ACC112 (cell line): ENCODE data around the gene TRIM31.

ENCODE experiments used
- H2AFZ ChIP-seq: fragments of 200-600 bp; sonication (generic); one replicate; pipeline ENCODE4 v1.6.0; 2017; ENCODE audit warnings: antibody characterized with exemption, low read length; ENCODE audit not compliant: unreplicated experiment
- H3K27ac ChIP-seq: fragments of 200-600 bp; sonication (generic); 2 replicates; pipeline ENCODE4 v1.5.1; 2014; ENCODE audit warnings: low read depth, mild to moderate bottlenecking, antibody characterized with exemption, low read length, moderate library complexity
- H3K27me3 ChIP-seq: fragments of 200-600 bp; sonication (generic); 2 replicates; pipeline ENCODE4 v1.6.1; 2014; ENCODE audit warnings: mild to moderate bottlenecking, antibody characterized with exemption, low read length, moderate library complexity, mixed read lengths; ENCODE audit not compliant: insufficient read depth
- H3K36me3 ChIP-seq: fragments of 200-600 bp; sonication (generic); 2 replicates; pipeline ENCODE4 v1.6.1; 2016; ENCODE audit warnings: mild to moderate bottlenecking, antibody characterized with exemption, low read length, moderate library complexity, mixed read lengths; ENCODE audit not compliant: insufficient read depth
- H3K4me1 ChIP-seq: fragments of 200-600 bp; sonication (generic); one replicate; pipeline ENCODE4 v1.6.1; 2016; ENCODE audit warnings: low read length, mixed read lengths; ENCODE audit not compliant: insufficient read depth, unreplicated experiment, control insufficient read depth
- H3K4me3 ChIP-seq: fragments of 200-600 bp; sonication (generic); 2 replicates; pipeline ENCODE4 v1.5.1; 2014; ENCODE audit warnings: mild to moderate bottlenecking, low read depth, low read length
- H3K79me2 ChIP-seq: fragments of 200-600 bp; sonication (generic); one replicate; pipeline ENCODE4 v1.6.0; 2016; ENCODE audit warnings: low read length; ENCODE audit not compliant: control insufficient read depth, unreplicated experiment, insufficient read depth

Gene TRIM31

GRCh38 chr6:30155520-30156261, 42.8 kb upstream of the TRIM31 start:
- Histone ChIP-seq H3K4me3 (peak overlapping the region; percentile 15; the same call in 1 of the 2 replicates), H3K27me3 (no peaks in the 10 kb centered on the region), H2AFZ (no peak overlapping the region), H3K36me3 (no peaks in the 10 kb centered on the region), H3K79me2 (no peaks in the 10 kb centered on the region), H3K4me1 (peaks cover 35% of the 10 kb centered on the region), H3K27ac (peak overlapping the region; percentile 81)

DNA sequence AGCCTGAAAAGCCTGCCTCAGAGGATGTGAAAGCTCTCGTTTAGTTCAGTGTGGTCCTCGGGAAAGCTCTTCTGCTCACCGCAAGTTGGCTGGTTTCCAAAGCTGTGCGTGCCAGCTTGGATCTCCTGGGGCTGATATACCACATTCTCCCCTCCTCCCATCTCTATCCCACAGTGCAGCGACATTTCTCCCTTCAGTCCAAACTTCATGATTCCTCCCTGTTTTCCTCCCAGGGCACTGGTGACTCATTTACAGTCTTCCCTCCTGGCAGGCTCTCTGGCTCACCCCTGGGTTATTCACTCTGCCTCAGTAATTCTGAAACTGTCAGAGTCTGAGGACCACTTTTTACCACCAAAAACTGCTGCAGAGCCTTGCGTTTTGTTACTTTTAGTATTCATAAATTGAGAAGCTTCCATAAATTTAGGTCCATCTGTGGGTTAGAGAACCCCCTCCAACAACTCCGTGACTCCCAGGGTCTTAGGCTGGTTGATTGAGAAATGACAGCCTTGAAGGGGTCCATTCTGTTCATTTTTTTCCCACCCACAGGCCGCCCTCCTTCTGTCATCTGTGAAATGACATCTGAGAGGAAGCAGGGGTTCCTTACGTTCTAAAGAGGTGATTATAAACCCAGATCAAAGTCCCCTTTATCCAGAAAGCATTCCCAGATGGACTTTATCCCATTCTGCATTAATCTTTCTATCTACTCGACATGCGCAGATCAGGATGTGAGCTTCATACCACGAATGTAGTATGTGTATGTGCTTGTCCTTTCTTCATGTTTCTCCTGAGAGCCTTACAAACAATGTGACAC, 42.0 kb upstream of the TRIM31 start:
- Histone ChIP-seq H3K27ac (peak overlapping the region; percentile 81), H3K4me1 (peaks cover 35% of the 10 kb centered on the region), H3K36me3 (no peaks in the 10 kb centered on the region), H3K27me3 (no peaks in the 10 kb centered on the region), H3K4me3 (peak overlapping the region; percentile 20), H3K79me2 (no peaks in the 10 kb centered on the region), H2AFZ (peak overlapping the region; percentile 1)

GRCh38 chr6:30154061-30154460, 41.2 kb upstream of the TRIM31 start:
- Histone ChIP-seq H3K4me3 (no peak overlapping the region), H3K36me3 (no peaks in the 10 kb centered on the region), H3K79me2 (no peaks in the 10 kb centered on the region), H2AFZ (no peak overlapping the region), H3K27ac (no peak overlapping the region), H3K4me1 (peaks cover 35% of the 10 kb centered on the region), H3K27me3 (no peaks in the 10 kb centered on the region)

GRCh38 chr6:30152910-30153610, 40.2 kb upstream of the TRIM31 start:
- Histone ChIP-seq H3K27me3 (no peaks in the 10 kb centered on the region), H3K79me2 (no peaks in the 10 kb centered on the region), H3K4me3 (no peak overlapping the region), H3K36me3 (no peaks in the 10 kb centered on the region), H2AFZ (no peak overlapping the region), H3K27ac (no peak overlapping the region), H3K4me1 (peaks cover 35% of the 10 kb centered on the region)

GRCh38 chr6:30152016-30152673, 39.3 kb upstream of the TRIM31 start:
- H3K27me3 ChIP-seq: no peaks in the 10 kb centered on the region
- H3K27ac ChIP-seq: no peak overlapping the region
- no peaks in the 10 kb centered on the region for H3K36me3 ChIP-seq
- no peaks in the 10 kb centered on the region for H3K79me2 ChIP-seq
- no peak overlapping the region for H3K4me3 ChIP-seq
- peaks cover 29% of the 10 kb centered on the region for H3K4me1 ChIP-seq
- H2AFZ ChIP-seq: no peak overlapping the region

DNA sequence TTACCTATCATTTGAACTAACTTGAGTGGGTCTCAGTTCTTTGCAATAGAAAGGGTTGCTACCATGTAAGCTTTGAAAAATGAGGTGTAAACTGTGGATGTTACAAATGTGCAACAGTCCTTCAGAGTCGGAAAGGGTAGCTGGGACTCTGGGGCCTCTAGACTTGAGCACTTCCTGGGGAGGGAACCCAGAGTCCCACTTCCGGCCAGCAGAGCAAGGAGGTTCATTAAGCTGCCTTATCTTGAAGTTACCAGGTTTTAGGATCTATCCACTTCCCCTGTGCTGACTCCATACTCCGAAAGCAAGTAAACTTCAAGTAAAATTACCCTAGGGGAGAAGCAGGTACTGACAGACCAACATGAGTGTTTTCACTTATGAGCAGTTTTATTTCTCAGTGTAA, 38.7 kb upstream of the TRIM31 start:
- H3K4me1 ChIP-seq: peaks cover 24% of the 10 kb centered on the region
- H3K4me3 ChIP-seq: no peak overlapping the region
- H3K27ac ChIP-seq: no peak overlapping the region
- H3K36me3 ChIP-seq: no peaks in the 10 kb centered on the region
- no peaks in the 10 kb centered on the region for H3K27me3 ChIP-seq
- H2AFZ ChIP-seq: no peak overlapping the region
- no peaks in the 10 kb centered on the region for H3K79me2 ChIP-seq

GRCh38 chr6:30150671-30151395, 37.9 kb upstream of the TRIM31 start:
- Histone ChIP-seq H3K27ac (no peak overlapping the region), H3K27me3 (0 out of 2 replicates have a peak, but pooled peaks cover 3% of the 10 kb centered on the region), H3K36me3 (no peaks in the 10 kb centered on the region), H3K4me1 (peaks cover 16% of the 10 kb centered on the region), H2AFZ (no peak overlapping the region), H3K79me2 (no peaks in the 10 kb centered on the region), H3K4me3 (no peak overlapping the region)

GRCh38 chr6:30149858-30150550, 37.1 kb upstream of the TRIM31 start:
- Histone ChIP-seq H3K27me3 (0 out of 2 replicates have a peak, but pooled peaks cover 10% of the 10 kb centered on the region), H3K27ac (no peak overlapping the region), H3K4me3 (no peak overlapping the region), H3K36me3 (no peaks in the 10 kb centered on the region), H3K79me2 (no peaks in the 10 kb centered on the region), H2AFZ (no peak overlapping the region), H3K4me1 (peaks cover 8% of the 10 kb centered on the region)

DNA sequence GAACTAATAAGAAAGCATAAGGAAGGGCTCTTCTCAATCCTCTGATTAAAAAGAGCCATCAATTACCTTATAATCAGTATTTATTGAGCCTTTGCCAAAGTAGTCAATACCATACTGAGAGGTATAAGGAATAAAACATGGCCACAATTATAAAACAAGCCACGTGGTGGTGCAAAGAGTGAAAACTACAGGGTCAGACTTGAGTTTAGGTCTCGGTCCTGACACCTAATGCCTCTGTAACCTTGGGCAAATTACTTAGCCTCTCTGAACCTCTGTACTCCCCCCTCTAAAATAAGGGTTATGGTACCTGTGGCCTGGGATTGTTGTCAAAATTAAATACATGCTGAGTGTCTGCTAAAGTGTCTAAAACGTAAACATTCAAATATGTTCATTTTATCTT, 36.3 kb upstream of the TRIM31 start:
- Histone ChIP-seq H2AFZ (no peak overlapping the region), H3K4me1 (peaks cover 1% of the 10 kb centered on the region), H3K27ac (no peak overlapping the region), H3K27me3 (peaks cover 17% of the 10 kb centered on the region), H3K4me3 (no peak overlapping the region), H3K79me2 (no peaks in the 10 kb centered on the region), H3K36me3 (no peaks in the 10 kb centered on the region)
